HG03378 (cell line): ENCODE results near the gene DNAI2.
"Not testable (repeated sequence)": the region's sequence is repeated elsewhere in the genome, so short reads cannot be mapped to it uniquely, and the experiment has no call there.

Experiments used
- ATAC-seq: cut with Tn5 transposase; IDR thresholded peaks from one replicate; pipeline ENCODE4 v1.9.1; 2021; ENCODE audit warnings: mild to moderate bottlenecking, moderate library complexity; ENCODE audit not compliant: unreplicated experiment

DNAI2 gene

GRCh38 chr17:74245145-74245831, 28.7 kb upstream of the DNAI2 start:
- no peak for ATAC-seq

DNA sequence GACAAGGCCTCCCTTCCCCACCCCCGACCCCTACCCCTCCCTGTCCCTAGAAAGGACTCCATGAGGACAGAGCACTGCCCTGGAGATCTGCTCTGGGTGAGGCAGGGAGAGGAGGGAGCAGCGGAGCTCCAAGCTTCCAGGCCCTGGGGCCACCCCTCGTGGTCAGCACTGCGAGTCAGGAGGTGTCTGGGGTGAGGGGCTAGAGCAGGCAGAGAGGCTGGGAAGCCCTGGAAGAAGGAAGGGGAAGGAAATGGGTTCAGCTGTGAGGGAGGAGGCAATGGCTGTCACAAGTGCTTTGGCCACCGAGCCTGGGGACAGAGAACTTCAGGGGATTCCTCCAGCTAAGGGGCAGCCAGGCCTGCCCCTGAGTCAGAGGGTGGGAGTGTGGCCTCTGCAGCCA, 28.2 kb upstream of the DNAI2 start:
- ATAC-seq, result no peak

DNA sequence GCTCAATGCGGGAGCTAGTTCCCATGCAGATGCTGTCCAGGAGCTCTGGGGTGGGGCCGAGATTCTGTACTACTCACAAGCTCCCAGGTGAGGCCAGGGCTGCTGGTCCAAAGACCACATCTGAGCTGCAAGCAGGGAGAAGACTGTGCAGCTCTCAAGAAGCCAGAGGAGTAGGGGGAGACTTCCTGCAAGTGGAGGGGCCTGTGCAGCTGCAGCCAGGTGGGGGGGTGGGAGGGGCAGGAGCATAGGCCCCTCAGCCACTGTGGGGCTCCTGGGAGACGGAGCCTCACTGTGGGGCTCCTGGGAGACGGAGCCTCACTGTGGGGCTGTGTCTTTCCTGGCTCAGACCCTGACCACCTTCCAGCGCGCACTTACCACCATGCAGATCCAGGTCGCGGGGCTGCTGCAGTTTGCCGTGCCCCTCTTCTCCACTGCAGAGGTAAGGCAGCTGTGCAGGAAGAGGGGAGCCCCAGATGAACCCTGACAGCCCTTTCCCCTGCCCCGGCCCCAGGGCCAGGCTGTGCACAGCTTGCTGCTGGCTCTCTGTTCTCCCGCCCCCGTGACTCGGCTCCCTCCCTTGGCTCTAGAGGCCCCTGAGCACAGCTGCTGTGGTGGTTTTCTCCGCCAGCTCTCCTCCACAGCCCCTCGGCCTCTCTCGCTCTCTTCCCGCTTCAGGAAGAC, 24.3 kb upstream of the DNAI2 start:
- ATAC-seq, result no peak

- no peak for ATAC-seq
These were observed 23.6 kb upstream of the DNAI2 start for GRCh38 chr17:74250324-74250995.

DNA sequence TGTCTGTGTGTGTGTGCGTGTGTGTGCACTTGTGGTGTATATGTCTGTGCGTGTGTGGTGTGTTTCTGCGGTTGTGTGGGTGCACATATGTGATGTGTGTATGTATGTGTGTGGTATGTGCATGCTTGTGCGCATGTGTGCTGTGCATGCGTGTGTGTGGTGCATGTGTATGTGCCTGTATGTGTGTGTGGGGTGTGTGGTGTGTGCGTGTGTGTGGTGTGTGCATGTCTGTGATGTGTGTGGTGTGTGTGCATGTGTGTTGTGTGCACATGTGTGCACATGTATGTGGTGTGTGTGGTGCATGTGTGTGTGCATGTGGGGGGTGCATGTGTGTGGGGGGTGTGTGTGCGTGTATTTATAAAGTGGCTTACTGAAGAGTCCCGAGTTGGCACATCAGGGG, 23.0 kb upstream of the DNAI2 start:
- no peak for ATAC-seq

DNA sequence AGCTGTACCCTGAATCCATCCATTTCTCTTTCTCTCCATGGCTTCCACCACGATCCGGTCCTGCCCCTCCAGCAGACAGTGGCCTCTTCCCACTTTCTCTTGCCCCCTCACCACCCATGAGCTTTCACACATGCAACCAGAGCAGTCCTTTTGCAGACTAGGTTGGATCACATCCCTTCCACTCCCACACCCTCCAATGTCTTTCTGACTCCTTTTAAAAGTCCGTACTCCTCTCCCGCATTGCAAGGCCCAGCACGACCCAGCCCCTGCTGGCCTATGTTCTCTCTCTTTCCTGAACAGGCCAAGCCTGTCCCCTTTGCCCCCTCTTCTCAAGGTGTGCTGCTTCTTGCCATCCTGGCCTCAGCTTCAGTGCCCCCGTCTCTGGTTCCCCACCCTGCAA, 22.5 kb upstream of the DNAI2 start:
- no peak for ATAC-seq

- no peak for ATAC-seq
These were observed 21.8 kb upstream of the DNAI2 start for GRCh38 chr17:74252211-74252610.

GRCh38 chr17:74253036-74253435, 21.0 kb upstream of the DNAI2 start:
- ATAC-seq, result no peak

GRCh38 chr17:74257311-74257710, 16.7 kb upstream of the DNAI2 start:
- no peak for ATAC-seq

GRCh38 chr17:74259667-74260524, 14.1 kb upstream of the DNAI2 start:
- ATAC-seq, result no peak

DNA sequence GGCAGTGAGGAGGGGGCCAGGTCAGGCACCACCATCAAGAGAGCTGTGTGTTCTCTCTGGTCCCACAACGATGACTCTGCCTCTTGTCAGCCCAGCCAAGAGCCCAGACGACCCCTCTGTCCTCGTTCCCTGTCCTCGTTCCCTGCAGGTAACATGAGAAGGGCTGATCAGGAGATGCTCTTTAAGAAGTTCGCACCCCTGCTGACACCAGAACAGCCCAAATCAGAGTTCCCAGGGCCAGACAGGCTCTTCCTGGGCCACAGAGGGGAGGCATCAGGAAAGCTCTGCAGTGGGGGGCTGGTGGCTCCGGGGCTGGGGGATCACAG, 13.5 kb upstream of the DNAI2 start:
- no peak for ATAC-seq

- no peak for ATAC-seq
These were observed 11.4 kb upstream of the DNAI2 start for GRCh38 chr17:74262601-74263000.

GRCh38 chr17:74267054-74267453, 7.0 kb upstream of the DNAI2 start:
- not testable (repeated sequence) for ATAC-seq

GRCh38 chr17:74267579-74267978, 6.5 kb upstream of the DNAI2 start:
- no peak for ATAC-seq

DNA sequence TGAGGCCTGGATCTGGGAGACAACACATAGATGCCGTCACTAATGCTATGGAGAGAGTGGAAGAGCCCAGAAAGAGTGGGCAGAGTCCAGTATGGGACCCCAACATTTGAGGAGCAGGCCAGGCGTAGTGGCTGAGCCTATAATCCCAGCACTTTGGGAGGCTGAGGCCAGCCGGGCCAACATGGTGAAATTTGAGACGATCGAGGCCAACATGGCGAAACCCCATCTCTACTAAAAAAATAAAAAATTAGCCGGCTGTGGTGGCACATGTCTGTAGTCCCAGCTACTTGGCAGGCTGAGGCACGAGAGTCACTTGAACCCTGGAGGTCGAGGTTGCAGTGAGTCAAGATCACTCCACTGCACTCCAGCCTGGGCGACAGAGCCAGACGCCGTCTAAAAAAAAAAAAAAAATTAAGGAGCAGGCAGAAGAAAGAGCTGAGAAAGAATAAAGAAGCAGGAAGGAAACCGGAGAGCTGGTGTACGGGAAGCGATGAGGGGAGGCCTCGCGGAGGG, 6.0 kb upstream of the DNAI2 start:
- no peak for ATAC-seq

DNA sequence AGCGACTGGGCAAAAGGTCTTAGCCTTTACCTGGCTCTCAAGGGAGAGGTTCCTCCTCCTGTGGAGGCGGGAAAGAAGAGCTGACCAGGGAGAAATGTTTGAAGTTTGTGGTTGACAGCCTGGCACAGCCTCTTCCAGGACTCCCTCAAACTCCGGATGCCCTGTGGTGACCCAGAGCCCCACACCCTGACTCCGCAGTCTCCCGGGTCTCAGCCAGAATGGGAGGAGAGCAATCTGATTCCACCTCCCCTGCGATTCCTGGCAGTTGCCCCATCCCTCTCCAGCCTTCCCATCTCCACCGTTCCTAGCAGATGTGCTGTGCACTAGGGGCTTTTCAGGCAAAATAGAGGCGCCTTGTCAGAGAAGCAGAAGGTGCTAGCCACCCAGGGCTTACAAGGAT, 5.5 kb upstream of the DNAI2 start:
- no peak for ATAC-seq

DNA sequence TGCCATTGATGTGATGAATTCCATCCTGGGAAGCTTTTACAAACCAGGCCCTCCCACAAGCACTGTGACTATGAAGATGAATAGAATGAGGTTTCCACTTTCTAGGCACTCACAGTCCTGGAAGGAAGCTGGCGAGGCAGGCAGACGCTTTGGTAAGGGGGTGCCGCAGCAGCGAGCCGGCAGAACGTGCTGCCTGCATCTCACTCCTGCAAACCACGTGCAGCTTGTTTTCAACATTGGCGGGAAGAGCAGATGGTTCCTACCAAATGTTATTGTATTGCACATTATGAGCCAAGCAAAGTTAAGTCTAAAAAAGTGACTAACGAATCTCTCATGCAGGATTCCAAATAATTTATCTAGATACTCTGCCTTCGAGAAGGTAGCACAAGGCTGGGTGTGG, 3.7 kb upstream of the DNAI2 start:
- ATAC-seq, result no peak

DNA sequence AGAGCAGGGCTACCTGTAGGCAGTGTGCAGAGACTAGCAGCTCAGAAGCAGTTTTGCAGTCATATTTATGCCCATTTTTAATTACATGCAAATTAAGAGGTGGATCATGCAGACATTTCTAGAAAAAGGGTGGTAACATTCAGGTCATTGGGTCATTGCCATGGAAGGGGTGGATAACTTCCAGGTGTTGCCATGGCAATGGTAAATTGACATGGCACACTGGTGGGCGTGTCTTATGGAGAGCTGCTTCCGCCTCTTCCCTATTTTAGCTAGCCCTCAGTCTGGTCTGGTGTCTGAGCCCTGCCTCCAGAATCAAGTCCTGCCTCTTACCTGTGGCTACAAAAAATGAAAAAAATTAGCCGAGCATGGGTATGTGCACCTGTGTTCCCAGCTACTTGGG, 2.8 kb upstream of the DNAI2 start:
- no peak for ATAC-seq

DNA sequence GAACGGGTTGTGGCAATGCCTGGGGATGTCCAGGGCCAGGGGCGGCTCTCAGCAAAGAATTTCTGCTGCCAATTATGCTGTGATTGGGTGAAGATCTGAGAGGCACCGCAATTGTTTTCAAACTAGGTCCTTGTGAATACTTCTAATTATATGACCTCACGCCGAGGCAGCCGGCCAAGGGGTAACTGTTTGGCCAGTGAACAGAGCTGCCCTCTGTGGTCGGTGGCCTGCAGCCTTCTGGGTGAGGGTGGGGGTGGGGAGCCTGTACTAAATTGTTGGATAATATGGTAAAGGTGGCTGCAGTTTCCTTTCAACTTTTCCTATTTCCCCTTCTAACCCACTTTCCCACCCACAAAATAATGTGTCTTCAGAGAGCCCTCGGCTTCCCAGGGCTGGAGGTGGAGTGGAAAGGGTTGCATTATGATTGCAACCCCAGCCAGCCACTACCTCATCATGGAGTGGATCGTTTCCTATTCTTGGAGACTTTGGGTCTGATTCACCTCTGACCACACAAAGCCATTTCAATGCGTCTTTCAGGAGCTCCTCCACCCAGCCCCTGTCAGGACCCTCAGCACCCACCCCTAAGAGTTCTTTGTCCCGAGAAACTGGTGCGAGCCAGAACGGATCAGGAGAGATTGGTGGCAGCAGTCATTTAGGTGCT, 2.0 kb upstream of the DNAI2 start:
- no peak for ATAC-seq

DNA sequence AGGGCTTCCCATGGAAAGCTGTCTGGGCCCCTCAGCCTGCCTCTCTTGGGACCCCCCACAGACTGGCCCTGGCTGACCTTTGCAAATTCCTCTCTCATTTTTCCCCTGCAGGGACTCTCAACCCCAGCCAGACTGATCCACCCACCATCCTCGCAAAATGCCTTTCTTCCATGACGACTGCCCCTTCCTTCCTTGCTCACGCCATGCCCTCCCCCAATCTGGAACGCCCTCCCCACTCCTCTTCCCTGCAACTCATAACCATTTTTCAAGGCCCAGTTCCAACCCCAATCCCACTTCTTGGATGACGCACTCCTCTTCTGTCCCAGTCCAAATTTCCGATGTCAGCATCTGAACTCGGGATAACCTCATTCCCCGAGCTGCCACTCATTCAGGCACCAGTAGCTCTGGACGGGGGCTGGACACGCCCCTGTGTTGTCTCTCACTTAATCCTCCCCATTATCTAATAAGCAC, 1.3 kb upstream of the DNAI2 start:
- no peak for ATAC-seq
